Activated T-helper 2 cell treated with anti-CD3 and anti-CD28 coated beads, Interferon-gamma antibody, Interleukin-2, Interleukin-4, amounts not matched to agents 10 μg/mL and 5 μg/mL and 100 μg/mL, durations not matched to agents 14 hours and 24 hours and 36 hours (primary cell): ENCODE data around the gene ATCAY. TPM values are rescaled to one million over a fixed set of nuclear protein-coding genes. Genes with fewer than 3 reads are reported as not detected.

Source experiments
- DNase-seq: peaks from one replicate; pipeline ENCODE4 v3.0.0; 2021; ENCODE audit warnings: low spot score
- H3K27ac Mint-ChIP-seq: one replicate; pipeline ENCODE4 v1.8.0; 2021; ENCODE audit warnings: mixed read lengths
- H3K27me3 Mint-ChIP-seq: one replicate; pipeline ENCODE4 v1.8.0; 2021; ENCODE audit warnings: low read depth, mixed read lengths
- H3K36me3 Mint-ChIP-seq: one replicate; pipeline ENCODE4 v1.8.0; 2021; ENCODE audit warnings: low read depth, mixed read lengths
- H3K4me1 Mint-ChIP-seq: one replicate; pipeline ENCODE4 v1.8.0; 2021; ENCODE audit warnings: low read depth, mixed read lengths
- H3K4me3 Mint-ChIP-seq: one replicate; pipeline ENCODE4 v1.8.0; 2021; ENCODE audit warnings: low read depth, mild to moderate bottlenecking, moderate library complexity, mixed read lengths
- H3K9me3 Mint-ChIP-seq: one replicate; pipeline ENCODE4 v1.8.0; 2021; ENCODE audit warnings: mixed read lengths
- intact Hi-C: fragments of 100-400 bp; cut with micrococcal nuclease; formaldehyde crosslinking; loops from one replicate; pipeline ENCODE4 v1.15.1; 2023
- total RNA-seq: library from RNA; stranded (reverse); gene quantifications from 2 replicates; pipeline ENCODE4 v1.2.3, GENCODE V29; 2022

ATCAY gene
- total RNA-seq, 1 donor from 2014 or later: not detected

DNA sequence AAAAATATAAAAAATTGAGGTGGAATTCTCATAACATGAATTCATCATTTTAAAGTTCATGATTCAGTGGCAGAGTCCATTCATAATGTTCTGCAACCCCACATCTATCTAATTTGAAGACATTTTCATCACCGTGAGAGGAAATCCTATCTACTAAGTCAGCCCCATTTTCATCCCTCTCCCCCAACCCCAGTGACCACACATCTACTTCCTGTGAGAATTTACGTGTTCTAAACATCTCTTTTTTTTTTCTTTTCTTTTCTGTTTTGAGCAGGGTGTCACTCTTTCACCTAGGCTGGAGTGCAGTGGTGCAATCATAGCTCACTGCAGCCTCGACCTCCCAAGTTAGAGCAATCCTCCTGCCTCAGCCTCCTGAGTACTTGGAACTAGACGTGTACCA is 17.5 kb downstream of the ATCAY start:
- no peak for DNase-seq
- intact Hi-C loops: no loop called here
- no peak overlapping the region for H3K4me3 Mint-ChIP-seq
- H3K9me3 Mint-ChIP-seq: peaks cover 4% of the 10 kb centered on the region
- H3K27me3 Mint-ChIP-seq: no peaks in the 10 kb centered on the region
- no peak overlapping the region for H3K27ac Mint-ChIP-seq
- peaks cover 3% of the 10 kb centered on the region for H3K4me1 Mint-ChIP-seq
- no peaks in the 10 kb centered on the region for H3K36me3 Mint-ChIP-seq

DNA sequence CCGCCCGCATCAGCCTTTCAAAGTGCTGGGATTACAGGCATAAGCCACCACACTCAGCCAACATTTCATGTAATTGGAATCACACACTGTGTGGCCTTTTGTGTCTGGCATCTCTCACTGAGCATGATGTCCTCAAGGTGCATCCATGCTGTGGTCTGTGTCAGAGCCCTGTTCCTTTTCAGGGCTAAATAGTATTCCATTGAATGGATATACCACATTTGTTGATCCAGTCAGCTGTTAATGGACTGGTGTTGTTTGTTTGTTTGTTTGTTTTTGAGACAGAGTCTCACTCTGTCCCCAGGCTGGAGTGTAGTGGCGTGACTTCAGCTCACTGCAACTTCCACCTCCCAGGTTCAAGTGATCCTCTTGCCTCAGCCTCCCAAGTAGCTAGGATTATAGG is 17.9 kb downstream of the ATCAY start:
- Mint-ChIP-seq H3K36me3 (no peaks in the 10 kb centered on the region), H3K27ac (no peak overlapping the region), H3K4me1 (peaks cover 3% of the 10 kb centered on the region), H3K27me3 (no peaks in the 10 kb centered on the region), H3K9me3 (peaks cover 4% of the 10 kb centered on the region), H3K4me3 (no peak overlapping the region)
- intact Hi-C loops: no loop called here
- no peak for DNase-seq

- DNase-seq: no peak
- Mint-ChIP-seq H3K27me3 (no peaks in the 10 kb centered on the region), H3K27ac (no peak overlapping the region), H3K9me3 (peaks cover 4% of the 10 kb centered on the region), H3K4me1 (peaks cover 3% of the 10 kb centered on the region), H3K36me3 (no peaks in the 10 kb centered on the region), H3K4me3 (no peak overlapping the region)
- intact Hi-C loops: no loop called here
These were observed 19.2 kb downstream of the ATCAY start for GRCh38 chr19:3899531-3900294.

DNA sequence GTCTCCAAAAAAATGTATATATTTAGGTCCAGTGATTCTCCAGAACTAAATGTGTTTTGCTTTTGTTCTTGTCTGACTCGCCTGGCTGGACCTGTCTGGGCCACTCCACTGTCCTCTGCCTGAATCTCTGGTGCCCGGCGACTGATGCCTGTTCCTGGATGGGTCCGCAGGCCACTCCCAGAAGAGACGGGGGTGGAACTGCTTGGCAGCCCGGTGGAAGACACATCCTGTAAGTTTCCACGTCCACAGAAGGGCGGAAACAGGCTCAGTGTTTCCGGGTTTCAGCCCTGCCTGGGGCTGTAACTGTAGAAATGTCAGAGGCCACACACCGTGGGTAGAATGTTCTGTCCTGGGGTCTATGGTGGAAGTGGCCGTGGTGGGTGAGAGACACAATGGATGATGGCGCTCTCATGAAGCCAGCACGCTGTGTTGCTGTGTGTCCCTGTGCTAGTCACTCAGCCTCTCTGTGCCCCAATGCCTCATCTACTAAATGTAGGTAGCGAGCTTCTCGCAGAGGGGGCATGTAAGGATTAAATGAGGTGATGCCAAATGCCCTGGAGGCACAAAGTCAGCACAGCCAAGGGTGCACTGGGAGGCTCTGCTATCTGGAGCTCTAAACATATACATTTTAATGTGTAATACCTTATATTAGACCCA is 22.0 kb downstream of the ATCAY start:
- H3K36me3 Mint-ChIP-seq: no peaks in the 10 kb centered on the region
- no peaks in the 10 kb centered on the region for H3K27me3 Mint-ChIP-seq
- no peak for DNase-seq
- H3K4me1 Mint-ChIP-seq: peaks cover 3% of the 10 kb centered on the region
- no peak overlapping the region for H3K27ac Mint-ChIP-seq
- no peak overlapping the region for H3K4me3 Mint-ChIP-seq
- intact Hi-C loops: no loop called here
- H3K9me3 Mint-ChIP-seq: peaks cover 4% of the 10 kb centered on the region

DNA sequence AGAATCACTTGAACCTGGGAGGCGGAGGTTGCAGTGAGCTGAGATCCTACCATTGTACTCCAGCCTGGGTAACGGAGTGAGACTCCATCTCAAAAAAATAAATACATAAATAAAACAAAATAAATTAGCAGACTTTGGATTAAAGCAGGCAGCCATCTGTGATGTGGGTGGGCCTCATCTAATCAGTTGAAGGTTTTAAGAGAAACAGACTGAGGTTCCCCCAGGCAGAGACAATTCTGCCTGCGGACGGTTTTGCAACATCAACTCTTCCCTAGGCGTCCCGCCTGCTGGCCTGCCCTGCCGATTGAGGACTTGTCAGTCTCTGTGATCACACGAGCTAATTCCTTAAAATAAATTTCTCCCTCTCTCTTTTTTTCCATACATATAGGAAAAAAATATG is 23.7 kb downstream of the ATCAY start:
- Mint-ChIP-seq H3K27ac (no peak overlapping the region), H3K27me3 (no peaks in the 10 kb centered on the region), H3K4me1 (no peaks in the 10 kb centered on the region), H3K36me3 (no peaks in the 10 kb centered on the region), H3K4me3 (no peak overlapping the region), H3K9me3 (peaks cover 2% of the 10 kb centered on the region)
- intact Hi-C loops: no loop called here
- DNase-seq: no peak

DNA sequence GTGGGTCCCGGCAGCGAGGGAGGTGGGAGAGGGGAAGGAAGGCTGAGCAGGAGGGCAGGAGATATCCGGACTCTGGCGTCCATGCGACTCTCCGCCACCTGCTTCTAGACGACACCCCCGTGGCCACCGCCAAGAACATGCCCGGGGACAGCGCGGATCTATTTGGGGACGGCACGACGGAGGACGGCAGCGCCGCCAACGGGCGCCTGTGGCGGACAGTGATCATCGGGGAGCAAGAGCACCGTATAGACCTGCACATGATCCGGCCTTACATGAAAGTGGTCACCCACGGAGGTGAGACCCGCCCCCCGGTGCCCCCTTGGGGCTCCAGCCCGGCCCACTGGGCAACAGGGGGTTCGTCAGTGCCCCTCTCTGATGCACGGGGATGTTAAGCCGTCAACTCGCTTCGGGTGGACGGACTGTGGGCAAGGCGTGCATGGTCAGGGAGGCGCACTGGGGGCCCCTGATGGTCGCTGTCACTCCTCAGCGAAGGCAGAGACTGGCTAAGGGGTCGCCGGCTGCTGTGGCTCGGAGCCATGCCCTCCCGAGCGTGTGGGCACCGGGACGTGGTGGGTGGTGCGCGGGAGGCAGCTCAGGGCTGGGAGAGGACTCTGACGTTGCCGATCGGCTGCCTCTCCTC is 27.3 kb downstream of the ATCAY start:
- DNase-seq: no peak
- H3K9me3 Mint-ChIP-seq: peaks cover 9% of the 10 kb centered on the region
- H3K36me3 Mint-ChIP-seq: no peaks in the 10 kb centered on the region
- intact Hi-C loops: no loop called here
- H3K27ac Mint-ChIP-seq: no peak overlapping the region
- no peaks in the 10 kb centered on the region for H3K27me3 Mint-ChIP-seq
- H3K4me1 Mint-ChIP-seq: no peaks in the 10 kb centered on the region
- H3K4me3 Mint-ChIP-seq: no peak overlapping the region

DNA sequence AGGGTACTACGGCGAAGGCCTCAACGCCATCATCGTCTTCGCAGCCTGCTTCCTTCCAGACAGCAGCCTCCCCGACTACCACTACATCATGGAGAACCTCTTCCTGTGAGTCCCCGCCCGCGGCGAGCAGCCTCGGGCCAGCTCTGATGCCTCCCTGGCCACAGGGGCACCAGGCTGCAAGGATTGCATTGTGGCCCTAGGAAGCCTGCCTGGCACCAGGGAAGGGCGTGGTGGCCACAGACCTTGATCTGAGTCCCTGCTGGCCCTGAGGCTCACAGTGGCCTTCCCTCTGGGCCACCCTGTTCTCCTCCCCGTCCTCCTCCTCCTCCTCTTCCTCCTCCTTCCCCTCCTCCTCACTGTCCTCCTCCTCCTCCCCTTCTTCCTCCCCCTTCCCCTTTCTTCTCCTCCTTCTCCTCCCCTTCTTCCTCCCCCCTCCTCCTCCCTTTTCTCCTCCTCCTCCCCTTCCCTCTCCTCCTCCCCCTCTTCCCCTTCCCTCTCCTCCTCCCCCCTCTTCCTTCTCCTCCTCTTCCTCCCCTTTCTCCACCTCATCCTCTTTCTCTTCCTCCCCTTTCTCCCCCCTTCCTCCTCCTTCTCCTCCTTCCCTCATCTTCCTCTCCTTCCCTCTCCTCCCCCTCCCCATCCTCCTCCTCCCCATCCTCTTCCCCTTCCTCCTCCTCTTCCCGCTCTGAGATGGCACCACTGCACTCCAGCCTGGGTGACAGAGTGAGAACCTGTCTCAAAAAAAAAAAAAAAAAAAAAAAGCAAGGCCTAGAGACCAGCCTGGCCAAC is 28.0 kb downstream of the ATCAY start:
- no peak overlapping the region for H3K4me3 Mint-ChIP-seq
- H3K27me3 Mint-ChIP-seq: no peaks in the 10 kb centered on the region
- H3K9me3 Mint-ChIP-seq: peaks cover 9% of the 10 kb centered on the region
- H3K36me3 Mint-ChIP-seq: no peaks in the 10 kb centered on the region
- intact Hi-C loops: no loop called here
- no peaks in the 10 kb centered on the region for H3K4me1 Mint-ChIP-seq
- H3K27ac Mint-ChIP-seq: no peak overlapping the region
- no peak for DNase-seq

DNA sequence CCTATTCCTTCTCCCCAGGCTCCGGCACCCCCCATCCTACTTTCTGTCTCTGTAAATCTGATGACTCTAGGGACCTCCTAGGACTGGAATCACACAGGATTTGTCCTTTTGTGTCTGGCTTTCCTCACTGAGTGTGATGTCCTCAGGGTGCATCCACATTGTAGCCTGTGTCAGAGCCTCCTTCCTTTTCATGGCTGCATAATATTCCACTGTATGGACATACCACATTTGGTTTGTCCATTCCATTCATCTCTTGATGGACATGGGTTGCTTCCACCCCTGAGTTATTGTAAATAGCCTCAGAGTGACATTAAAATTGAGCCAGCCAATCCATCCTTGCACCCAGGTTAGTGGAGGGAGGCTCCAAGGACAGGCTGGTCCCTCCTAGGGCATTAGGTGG is 29.6 kb downstream of the ATCAY start:
- no peak for DNase-seq
- H3K4me1 Mint-ChIP-seq: no peaks in the 10 kb centered on the region
- H3K9me3 Mint-ChIP-seq: peaks cover 9% of the 10 kb centered on the region
- intact Hi-C loops: no loop called here
- H3K36me3 Mint-ChIP-seq: no peaks in the 10 kb centered on the region
- H3K27me3 Mint-ChIP-seq: no peaks in the 10 kb centered on the region
- H3K4me3 Mint-ChIP-seq: no peak overlapping the region
- no peak overlapping the region for H3K27ac Mint-ChIP-seq

DNA sequence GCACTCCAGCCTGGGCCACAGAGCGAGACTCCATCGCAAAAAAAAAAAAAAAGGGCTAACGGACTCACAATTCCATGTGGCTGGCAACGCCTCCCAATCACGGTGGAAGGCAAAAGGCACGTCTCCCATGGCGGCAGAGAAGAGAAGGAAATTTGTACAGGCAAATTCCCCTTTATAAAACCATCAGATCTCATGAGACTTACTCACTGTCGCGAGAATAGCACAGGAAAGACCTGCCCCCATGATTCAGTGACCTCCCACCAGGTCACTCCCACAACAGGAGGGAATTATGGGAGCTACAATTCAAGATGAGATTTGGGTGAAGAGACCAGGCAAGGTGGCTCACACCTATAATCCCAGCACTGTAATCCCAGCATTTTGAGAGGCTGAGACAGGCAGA is 33.7 kb downstream of the ATCAY start:
- no peak for DNase-seq
- no peak overlapping the region for H3K27ac Mint-ChIP-seq
- H3K27me3 Mint-ChIP-seq: no peaks in the 10 kb centered on the region
- H3K9me3 Mint-ChIP-seq: peaks cover 8% of the 10 kb centered on the region
- no peaks in the 10 kb centered on the region for H3K4me1 Mint-ChIP-seq
- intact Hi-C loops: no loop called here
- no peaks in the 10 kb centered on the region for H3K36me3 Mint-ChIP-seq
- H3K4me3 Mint-ChIP-seq: no peak overlapping the region

GRCh38 chr19:3916033-3916432 is 35.5 kb downstream of the ATCAY start:
- H3K9me3 Mint-ChIP-seq: no peaks in the 10 kb centered on the region
- DNase-seq: no peak
- no peaks in the 10 kb centered on the region for H3K36me3 Mint-ChIP-seq
- intact Hi-C loops: no loop called here
- H3K27ac Mint-ChIP-seq: no peak overlapping the region
- no peak overlapping the region for H3K4me3 Mint-ChIP-seq
- H3K4me1 Mint-ChIP-seq: no peaks in the 10 kb centered on the region
- H3K27me3 Mint-ChIP-seq: no peaks in the 10 kb centered on the region

GRCh38 chr19:3919793-3920192 is 39.3 kb downstream of the ATCAY start:
- H3K4me3 Mint-ChIP-seq: no peak overlapping the region
- no peak overlapping the region for H3K27ac Mint-ChIP-seq
- no peaks in the 10 kb centered on the region for H3K36me3 Mint-ChIP-seq
- DNase-seq: no peak
- peaks cover 12% of the 10 kb centered on the region for H3K9me3 Mint-ChIP-seq
- H3K27me3 Mint-ChIP-seq: no peaks in the 10 kb centered on the region
- no peaks in the 10 kb centered on the region for H3K4me1 Mint-ChIP-seq
- intact Hi-C loops: no loop called here

DNA sequence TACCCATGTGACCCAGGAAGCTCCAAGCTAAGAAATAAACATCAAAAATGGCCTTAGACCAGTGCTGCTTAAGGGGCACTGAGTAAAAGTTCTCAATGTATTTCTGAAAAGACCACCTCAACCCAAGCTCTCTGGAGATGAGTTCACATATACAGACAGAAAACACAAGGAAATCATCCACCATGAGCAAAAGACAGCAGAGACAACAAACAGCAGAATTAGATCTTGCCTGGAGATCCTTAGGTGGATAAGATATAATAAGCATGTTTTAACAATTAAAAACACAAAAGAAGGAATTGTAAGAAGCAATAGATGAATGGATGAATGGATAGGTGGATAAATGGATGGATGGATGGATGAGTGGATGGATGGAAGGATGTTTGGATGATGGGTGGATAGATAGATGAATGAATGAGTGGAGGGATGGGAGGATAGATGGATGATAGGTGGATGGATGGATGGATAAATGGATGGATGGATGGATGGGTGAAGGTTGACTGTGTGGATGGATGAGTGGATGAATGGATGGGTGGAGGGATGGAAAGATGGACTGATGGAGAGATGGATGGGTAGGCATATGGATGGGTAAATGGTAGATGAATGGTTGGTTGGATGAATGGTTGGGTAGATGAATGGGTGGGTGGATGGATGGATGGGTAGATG is 42.7 kb downstream of the ATCAY start:
- Mint-ChIP-seq H3K4me3 (no peak overlapping the region), H3K9me3 (peaks cover 16% of the 10 kb centered on the region), H3K27ac (no peak overlapping the region), H3K36me3 (no peaks in the 10 kb centered on the region), H3K4me1 (no peaks in the 10 kb centered on the region), H3K27me3 (no peaks in the 10 kb centered on the region)
- DNase-seq: no peak
- intact Hi-C loops: no loop called here
